ENCODE data around the gene AARS1. TPM values are rescaled to one million over a fixed set of nuclear protein-coding genes. Genes with fewer than 3 reads are reported as not detected.
"Not testable (repeated sequence)": the region's sequence is repeated elsewhere in the genome, so short reads cannot be mapped to it uniquely, and the experiment has no call there.

AARS1 gene
- total RNA-seq, 1 experiment from 2014 or later = 180 TPM

DNA sequence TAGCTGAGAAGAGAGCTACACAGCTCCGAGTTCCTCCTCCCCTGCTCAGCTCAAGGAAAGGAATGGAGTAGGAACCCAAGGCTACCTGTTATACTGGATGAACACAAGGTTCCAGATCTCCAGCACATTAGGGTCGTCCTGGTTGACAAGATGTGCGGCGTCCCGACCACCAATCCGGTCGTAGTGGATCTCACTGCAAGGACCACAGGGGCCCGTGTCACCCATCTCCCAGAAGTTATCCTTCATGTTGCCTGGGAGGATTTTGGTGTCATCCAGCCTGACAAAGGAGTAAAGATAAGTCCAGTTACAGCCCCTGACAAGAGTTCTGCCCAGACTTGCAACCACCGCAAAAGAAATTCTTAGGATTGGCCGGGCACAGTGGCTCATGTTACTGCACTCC, 17.6 kb downstream of the AARS1 start:
- no peaks in the 10 kb centered on the region for H3K9me2 ChIP-seq (ENCODE audit: insufficient read depth)
- H2AFZ ChIP-seq = no peak overlapping the region
- no TSS peak for BruUV-seq (replicated peaks)
- ChIA-PET CTCF (no interaction called here), POLR2A (ENCODE audit: unreplicated experiment) (no interaction called here)
- H3K27ac ChIP-seq = no peak overlapping the region
- H3K27me3 ChIP-seq (ENCODE audit: insufficient read depth, low read depth) = no peaks in the 10 kb centered on the region
- no peak for DNase-seq
- no peak for TF ChIP-seq EZH2 (IDR thresholded peaks at IDR 0.05; ENCODE audit: low read depth)
- TF ChIP-seq, protein P1, sequence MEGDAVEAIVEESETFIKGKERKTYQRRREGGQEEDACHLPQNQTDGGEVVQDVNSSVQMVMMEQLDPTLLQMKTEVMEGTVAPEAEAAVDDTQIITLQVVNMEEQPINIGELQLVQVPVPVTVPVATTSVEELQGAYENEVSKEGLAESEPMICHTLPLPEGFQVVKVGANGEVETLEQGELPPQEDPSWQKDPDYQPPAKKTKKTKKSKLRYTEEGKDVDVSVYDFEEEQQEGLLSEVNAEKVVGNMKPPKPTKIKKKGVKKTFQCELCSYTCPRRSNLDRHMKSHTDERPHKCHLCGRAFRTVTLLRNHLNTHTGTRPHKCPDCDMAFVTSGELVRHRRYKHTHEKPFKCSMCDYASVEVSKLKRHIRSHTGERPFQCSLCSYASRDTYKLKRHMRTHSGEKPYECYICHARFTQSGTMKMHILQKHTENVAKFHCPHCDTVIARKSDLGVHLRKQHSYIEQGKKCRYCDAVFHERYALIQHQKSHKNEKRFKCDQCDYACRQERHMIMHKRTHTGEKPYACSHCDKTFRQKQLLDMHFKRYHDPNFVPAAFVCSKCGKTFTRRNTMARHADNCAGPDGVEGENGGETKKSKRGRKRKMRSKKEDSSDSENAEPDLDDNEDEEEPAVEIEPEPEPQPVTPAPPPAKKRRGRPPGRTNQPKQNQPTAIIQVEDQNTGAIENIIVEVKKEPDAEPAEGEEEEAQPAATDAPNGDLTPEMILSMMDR (conservative IDR thresholded peaks at IDR 0.05) = no peak
- no peak overlapping the region for H3K4me3 ChIP-seq
- H3K79me2 ChIP-seq (ENCODE audit: low read depth) = peaks cover 5% of the 10 kb centered on the region; the same call in 1 of the 2 replicates
- H4K20me1 ChIP-seq (ENCODE audit: insufficient read depth) = peaks cover 67% of the 10 kb centered on the region
- H3K4me2 ChIP-seq = no peak overlapping the region
- no peaks in the 10 kb centered on the region for H3K4me1 ChIP-seq (replicated peaks; ENCODE audit: insufficient read depth)
- peaks cover 63% of the 10 kb centered on the region for H3K36me3 ChIP-seq (ENCODE audit: low read depth)
- peaks cover 25% of the 10 kb centered on the region for H3F3A ChIP-seq (ENCODE audit: insufficient read depth, low read depth)
- no peaks in the 10 kb centered on the region for H3K9me3 ChIP-seq (ENCODE audit: insufficient read depth, low read depth)
- intact Hi-C loops (cut with micrococcal nuclease; ENCODE audit: unreplicated experiment) = no loop called here

DNA sequence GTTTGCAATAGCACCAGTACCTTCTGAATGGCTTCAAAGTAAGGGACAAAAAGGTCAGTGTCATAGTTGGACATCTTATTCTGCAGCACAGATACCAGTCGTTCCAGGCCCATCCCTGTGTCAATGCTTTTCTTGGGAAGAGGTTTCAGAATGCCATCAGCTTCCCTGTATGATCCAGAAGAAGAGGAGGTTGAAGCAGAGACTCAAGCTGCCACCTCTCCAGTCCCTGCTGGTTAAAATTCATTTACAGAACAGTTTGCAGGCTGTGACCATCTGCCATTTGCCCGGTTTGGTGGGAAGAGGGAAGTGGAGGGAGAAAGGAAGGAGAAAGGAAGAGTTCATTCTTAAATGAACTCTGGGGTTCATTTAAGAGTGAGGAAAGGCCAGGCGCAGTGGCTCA, 19.1 kb downstream of the AARS1 start:
- CTCF ChIA-PET = interaction anchor here (0.6 kb wide), 1 partner anchor 46 kb away, joined by 5 read pairs; no protein-coding TSS in a partner anchor
- no peak overlapping the region for H3K4me2 ChIP-seq
- POLR2A ChIA-PET (ENCODE audit: unreplicated experiment) = no interaction called here
- peaks cover 5% of the 10 kb centered on the region; the same call in 1 of the 2 replicates for H3K79me2 ChIP-seq (ENCODE audit: low read depth)
- H3K36me3 ChIP-seq (ENCODE audit: low read depth) = peaks cover 65% of the 10 kb centered on the region
- H3K4me1 ChIP-seq (replicated peaks; ENCODE audit: insufficient read depth) = no peaks in the 10 kb centered on the region
- TF ChIP-seq, protein P1 (conservative IDR thresholded peaks at IDR 0.05) = no peak
- no peak for TF ChIP-seq EZH2 (IDR thresholded peaks at IDR 0.05; ENCODE audit: low read depth)
- H4K20me1 ChIP-seq (ENCODE audit: insufficient read depth) = peaks cover 62% of the 10 kb centered on the region
- no peak overlapping the region for H3K27ac ChIP-seq
- intact Hi-C loops (cut with micrococcal nuclease; ENCODE audit: unreplicated experiment) = no loop called here
- H3K9me2 ChIP-seq (ENCODE audit: insufficient read depth) = no peaks in the 10 kb centered on the region
- H3F3A ChIP-seq (ENCODE audit: insufficient read depth, low read depth) = peaks cover 24% of the 10 kb centered on the region
- no peaks in the 10 kb centered on the region for H3K27me3 ChIP-seq (ENCODE audit: insufficient read depth, low read depth)
- no peaks in the 10 kb centered on the region for H3K9me3 ChIP-seq (ENCODE audit: insufficient read depth, low read depth)
- no peak for DNase-seq
- H2AFZ ChIP-seq = no peak overlapping the region
- BruUV-seq (replicated peaks) = no TSS peak
- no peak overlapping the region for H3K4me3 ChIP-seq

DNA sequence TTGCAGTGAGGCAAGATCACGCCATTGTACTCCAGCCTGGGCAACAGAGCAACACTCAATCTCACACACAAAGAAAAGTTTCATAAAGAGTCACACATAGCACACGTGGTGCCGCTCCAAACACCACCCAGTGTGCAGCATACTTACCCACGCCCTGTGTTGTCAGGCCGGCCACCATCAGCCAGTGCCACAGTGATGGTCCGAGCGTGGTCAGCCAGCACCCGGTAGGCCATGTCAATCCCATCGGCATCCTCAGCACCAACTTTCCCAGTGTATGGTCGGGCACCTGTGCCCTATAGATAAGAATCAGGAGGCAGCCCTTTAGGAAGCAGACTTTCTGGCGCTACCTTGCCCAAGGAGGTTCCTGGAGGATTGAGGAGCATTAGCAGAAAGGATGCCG, 19.8 kb downstream of the AARS1 start:
- H3K27ac ChIP-seq = no peak overlapping the region
- no peaks in the 10 kb centered on the region for H3K9me3 ChIP-seq (ENCODE audit: insufficient read depth, low read depth)
- no peaks in the 10 kb centered on the region for H3K9me2 ChIP-seq (ENCODE audit: insufficient read depth)
- intact Hi-C loops (cut with micrococcal nuclease; ENCODE audit: unreplicated experiment) = no loop called here
- no peak for TF ChIP-seq EZH2 (IDR thresholded peaks at IDR 0.05; ENCODE audit: low read depth)
- TF ChIP-seq, protein P1 (conservative IDR thresholded peaks at IDR 0.05) = no peak
- no peak overlapping the region for H3K4me2 ChIP-seq
- H2AFZ ChIP-seq = no peak overlapping the region
- ChIA-PET CTCF (no interaction called here), POLR2A (ENCODE audit: unreplicated experiment) (no interaction called here)
- peaks cover 64% of the 10 kb centered on the region for H4K20me1 ChIP-seq (ENCODE audit: insufficient read depth)
- H3K36me3 ChIP-seq (ENCODE audit: low read depth) = peaks cover 64% of the 10 kb centered on the region
- peaks cover 24% of the 10 kb centered on the region for H3F3A ChIP-seq (ENCODE audit: insufficient read depth, low read depth)
- BruUV-seq (replicated peaks) = no TSS peak
- H3K79me2 ChIP-seq (ENCODE audit: low read depth) = peaks cover 5% of the 10 kb centered on the region; the same call in 1 of the 2 replicates
- no peaks in the 10 kb centered on the region for H3K27me3 ChIP-seq (ENCODE audit: insufficient read depth, low read depth)
- no peak for DNase-seq
- no peak overlapping the region for H3K4me3 ChIP-seq
- no peaks in the 10 kb centered on the region for H3K4me1 ChIP-seq (replicated peaks; ENCODE audit: insufficient read depth)

DNA sequence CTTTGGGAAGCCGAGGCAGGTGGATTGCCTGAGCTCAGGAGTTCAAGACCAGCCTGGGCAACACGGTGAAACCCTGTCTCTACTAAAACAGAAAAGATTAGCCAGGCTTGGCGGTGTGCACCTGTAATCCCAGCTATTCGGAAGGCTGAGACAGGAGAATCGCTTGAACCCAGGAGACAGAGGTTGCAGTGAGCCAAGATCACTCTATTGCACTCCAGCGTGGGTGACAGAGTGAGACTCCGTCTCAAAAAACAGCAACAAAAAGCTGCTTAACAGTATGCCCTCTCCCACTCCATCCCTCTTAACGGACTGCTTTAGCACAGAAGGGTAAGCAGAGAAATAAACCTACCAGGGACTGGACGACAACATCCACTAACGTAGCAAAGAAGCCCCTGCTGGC, 21.4 kb downstream of the AARS1 start:
- H3K4me1 ChIP-seq (replicated peaks; ENCODE audit: insufficient read depth); H3K27ac ChIP-seq; intact Hi-C loops (cut with micrococcal nuclease; ENCODE audit: unreplicated experiment); H3K4me3 ChIP-seq; H3K27me3 ChIP-seq (ENCODE audit: insufficient read depth, low read depth); POLR2A ChIA-PET (ENCODE audit: unreplicated experiment); H3K79me2 ChIP-seq (ENCODE audit: low read depth); H3K9me2 ChIP-seq (ENCODE audit: insufficient read depth); DNase-seq; H3K4me2 ChIP-seq; BruUV-seq (replicated peaks); H3K9me3 ChIP-seq (ENCODE audit: insufficient read depth, low read depth); H2AFZ ChIP-seq: not testable (repeated sequence)
- H3K36me3 ChIP-seq (ENCODE audit: low read depth) = peaks cover 66% of the 10 kb centered on the region
- H3F3A ChIP-seq (ENCODE audit: insufficient read depth, low read depth) = peaks cover 24% of the 10 kb centered on the region
- CTCF ChIA-PET = interaction anchor here (0.6 kb wide), 1 partner anchor 282 kb away, joined by 3 read pairs; no protein-coding TSS in a partner anchor
- peaks cover 58% of the 10 kb centered on the region for H4K20me1 ChIP-seq (ENCODE audit: insufficient read depth)
